GM19099 (cell line): ENCODE data around the gene DDX53.

Experiments
- POLR2A ChIP-seq: IDR thresholded peaks from 3 replicates; pipeline ENCODE4 v1.6.1; 2011; ENCODE audit warnings: low read depth; ENCODE audit not compliant: insufficient read length; ENCODE audit errors: extremely low read depth

DDX53 gene

DNA sequence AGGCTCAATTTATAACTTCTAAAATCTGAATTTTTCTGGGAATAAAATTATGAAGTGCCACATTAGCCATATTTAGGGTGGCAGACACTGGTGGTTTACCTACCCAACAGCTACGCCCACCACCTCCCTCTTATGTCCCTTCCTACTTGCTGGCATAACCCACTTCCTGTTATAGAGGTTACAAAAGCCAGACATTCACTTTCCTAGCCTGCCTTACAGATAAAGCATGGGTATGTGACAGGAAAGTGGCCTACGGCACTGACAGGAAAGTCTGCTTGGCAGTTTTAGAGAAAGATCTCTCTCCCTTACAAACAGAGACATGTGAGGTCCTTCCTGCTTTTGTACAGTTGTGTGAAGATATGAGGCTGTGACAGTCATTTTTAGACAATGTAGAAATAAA lies 12.4 kb downstream of the DDX53 start:
- TF ChIP-seq POLR2A: no peak

DNA sequence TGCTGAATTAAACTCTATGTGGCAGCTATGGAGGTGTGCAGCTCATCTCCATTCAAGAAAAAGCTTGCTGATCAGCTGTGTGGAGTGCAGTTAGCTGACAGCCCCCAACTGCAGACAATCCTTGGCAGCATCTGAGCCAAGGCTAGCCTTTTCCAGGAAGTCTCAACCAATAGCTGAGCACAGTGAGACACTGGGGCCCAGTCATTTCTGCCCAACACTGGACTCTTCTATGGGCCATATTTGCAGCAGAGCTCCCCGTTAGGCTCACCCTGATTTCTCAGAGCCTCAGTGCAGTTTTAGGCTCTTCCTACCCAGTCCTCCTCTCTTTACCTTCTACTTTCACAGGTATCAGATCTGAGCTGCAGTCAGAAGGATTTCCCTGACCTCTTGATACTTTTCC lies 12.9 kb downstream of the DDX53 start:
- TF ChIP-seq POLR2A: no peak

DNA sequence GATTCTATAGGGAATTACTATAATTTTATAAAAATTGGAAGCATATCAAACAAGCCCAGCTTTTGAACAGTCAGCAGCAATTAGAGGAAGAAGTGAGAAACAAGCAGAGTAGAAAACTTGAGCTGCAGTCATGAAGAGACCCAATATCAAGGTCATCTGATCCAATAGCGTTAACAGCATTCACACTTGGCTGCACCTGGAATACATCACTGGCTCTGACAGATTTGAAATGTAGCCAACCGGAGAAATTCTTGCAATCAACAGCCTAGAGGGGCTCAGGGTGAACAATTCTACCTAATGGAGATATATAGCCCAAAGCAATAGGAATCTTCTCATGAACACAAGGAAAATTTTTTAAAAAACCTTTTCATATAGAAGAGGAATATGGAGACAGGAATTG lies 13.6 kb downstream of the DDX53 start:
- TF ChIP-seq POLR2A: no peak

DNA sequence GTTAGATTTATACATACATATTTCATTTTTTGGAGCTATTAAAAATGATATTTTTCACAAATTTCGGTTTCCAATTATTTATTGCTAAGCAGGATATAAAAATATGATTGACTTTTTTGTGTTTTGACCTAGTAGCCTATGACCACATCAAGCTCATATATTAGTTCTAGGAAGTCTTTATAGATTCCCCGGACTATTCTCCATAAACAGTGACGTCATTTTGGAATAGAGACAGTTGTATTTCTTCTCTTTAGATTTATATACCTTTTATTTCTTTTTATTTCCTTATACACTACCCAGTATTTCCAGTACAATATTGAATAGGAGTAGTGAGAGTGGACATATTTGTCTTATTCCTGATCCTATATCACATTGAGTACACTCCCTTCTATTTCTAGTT lies 31.8 kb downstream of the DDX53 start:
- TF ChIP-seq POLR2A: no peak

DNA sequence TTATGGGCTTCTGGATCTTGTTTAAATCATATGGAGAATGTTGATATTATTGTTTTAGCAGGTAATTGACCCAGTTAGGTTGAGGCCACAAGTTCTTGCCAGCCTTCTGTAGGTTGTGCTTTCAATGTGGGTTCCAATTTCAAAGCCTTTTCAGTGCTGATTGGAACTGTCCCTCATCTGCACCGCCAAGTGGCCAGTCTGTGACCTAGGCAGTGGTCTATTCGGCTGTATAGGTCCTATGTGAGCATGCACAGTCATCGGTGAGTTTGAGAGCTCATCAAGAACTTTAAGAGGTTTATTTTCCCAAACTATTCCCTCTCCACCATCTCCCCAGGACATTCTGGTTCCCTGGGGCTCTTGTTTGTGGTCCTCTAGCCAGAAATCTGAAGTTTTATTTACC lies 35.7 kb downstream of the DDX53 start:
- TF ChIP-seq POLR2A: no peak

DNA sequence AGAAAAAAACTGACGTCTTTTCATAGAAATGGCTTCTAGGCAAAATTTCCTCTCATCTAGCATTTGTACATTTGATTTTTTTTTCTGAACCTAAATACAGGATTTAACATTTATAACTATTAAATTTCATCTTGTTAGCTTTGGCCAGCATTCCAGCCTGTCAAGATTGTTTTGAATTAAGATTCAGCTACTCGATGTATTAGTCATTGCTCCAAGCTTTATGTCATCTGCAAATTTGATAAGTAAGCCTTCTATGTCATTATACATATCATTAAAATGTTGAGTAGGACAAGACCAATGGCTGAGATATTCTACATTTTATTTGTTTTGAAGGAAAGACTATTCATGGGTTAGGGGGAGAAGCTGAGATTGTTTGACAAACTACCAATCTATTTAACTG lies 46.7 kb downstream of the DDX53 start:
- TF ChIP-seq POLR2A: no peak

DNA sequence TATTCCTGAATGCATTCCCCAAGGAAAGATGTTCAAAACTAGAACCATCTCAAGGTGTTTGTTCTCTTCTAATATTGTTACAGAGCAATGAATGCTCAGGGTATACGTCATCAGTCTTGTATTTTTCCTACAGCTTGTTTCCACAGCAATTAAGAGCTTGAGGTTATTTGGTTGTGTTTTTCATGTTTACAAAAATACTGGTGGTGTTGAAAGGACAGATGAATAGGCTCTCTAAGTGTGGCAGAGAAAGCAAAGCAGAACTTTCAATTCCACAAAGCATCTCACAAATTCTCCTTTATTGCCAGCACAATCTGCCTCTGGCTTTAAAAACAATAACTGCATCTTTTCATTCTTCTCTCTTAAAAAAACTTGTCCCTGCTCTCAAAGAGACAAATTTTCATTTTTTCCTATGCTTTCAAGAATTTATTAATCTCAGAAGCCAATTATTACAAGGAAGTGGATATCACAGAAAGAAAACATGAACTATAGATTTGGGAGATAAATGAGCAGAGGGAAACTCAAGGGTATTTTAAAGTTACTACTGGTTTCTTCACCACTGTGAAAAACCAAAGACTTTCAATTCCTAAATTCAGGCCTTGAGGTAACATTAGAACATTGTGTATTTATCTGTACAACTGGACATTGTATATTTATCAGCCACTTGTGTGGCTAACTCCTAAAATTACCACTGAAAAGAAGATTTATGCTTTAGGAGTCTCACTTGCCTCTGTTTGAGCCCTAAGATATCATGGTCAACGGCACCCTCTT lies 49.2 kb downstream of the DDX53 start:
- no peak for TF ChIP-seq POLR2A

DNA sequence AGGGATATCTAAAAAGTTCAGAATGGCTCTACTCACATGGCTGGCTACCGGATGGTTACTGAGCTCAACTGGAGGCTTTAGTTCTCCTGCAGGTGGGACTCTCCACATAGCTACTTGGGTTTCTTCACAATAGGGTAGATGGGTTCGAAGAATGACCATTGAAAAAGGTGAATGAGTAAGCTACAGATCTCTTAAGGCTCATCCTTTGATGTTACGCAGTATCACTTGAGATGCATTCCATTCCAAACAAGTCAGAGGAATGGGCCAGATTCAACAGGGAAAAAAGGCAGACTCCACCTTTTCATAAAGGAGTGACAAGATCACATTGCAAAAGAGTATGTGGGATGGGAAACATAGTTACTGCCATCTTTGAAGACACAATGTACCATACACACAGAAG lies 52.6 kb downstream of the DDX53 start:
- no peak for TF ChIP-seq POLR2A
